ENCODE results near the gene SLC35E2B. TPM values are rescaled to one million over a fixed set of nuclear protein-coding genes. Genes with fewer than 3 reads are reported as not detected.
A peak's percentile ranks its signal among the peaks of the same experiment; 100 is the strongest.
"Not testable (repeated sequence)": the region's sequence is repeated elsewhere in the genome, so short reads cannot be mapped to it uniquely, and the experiment has no call there.

Gene SLC35E2B
- total RNA-seq, 1 experiment from 2014 or later = 26.4 TPM

DNA sequence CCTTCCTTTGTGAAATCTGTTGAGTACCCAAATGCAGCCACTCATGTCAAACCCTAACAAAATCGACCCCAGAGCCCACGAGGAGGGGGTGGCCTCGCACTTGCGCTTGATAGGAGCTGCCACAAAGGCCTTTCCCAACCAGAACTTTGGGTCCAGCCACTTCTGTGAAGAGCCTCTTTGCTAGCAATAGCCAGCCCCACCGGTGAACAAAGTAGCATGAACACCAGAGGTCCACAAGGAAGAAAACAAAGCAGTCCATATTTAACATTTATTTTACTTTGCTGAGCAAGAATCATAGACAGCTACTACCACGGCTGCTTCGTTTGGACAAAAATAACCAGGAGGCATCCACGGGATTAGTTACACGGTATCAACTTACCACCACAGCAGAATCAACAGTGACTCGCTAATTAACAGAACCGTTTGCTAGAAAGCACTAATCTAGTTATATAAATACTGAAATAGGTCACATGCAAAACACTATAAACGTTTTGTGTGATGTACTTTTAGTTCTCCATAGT is 34.6 kb upstream of the SLC35E2B start:
- H3K4me1 Mint-ChIP-seq (ENCODE audit: low read depth, unreplicated experiment); H3K4me3 Mint-ChIP-seq (ENCODE audit: unreplicated experiment); H3K9me3 ChIP-seq; POLR2A ChIA-PET; BruUV-seq (replicated peaks); H3K36me3 ChIP-seq (ENCODE audit: control insufficient read depth, insufficient read depth, low read length); DNase-seq; H3K9me3 Mint-ChIP-seq (ENCODE audit: unreplicated experiment); H3K4me3 ChIP-seq (ENCODE audit: low read depth, low read length); H3K4me1 ChIP-seq; H3K27me3 ChIP-seq (replicated peaks; ENCODE audit: control insufficient read depth, insufficient read depth, low read length); H3K27me3 Mint-ChIP-seq (ENCODE audit: insufficient read depth, unreplicated experiment); H3K27ac Mint-ChIP-seq (ENCODE audit: unreplicated experiment); CTCF ChIA-PET: not testable (repeated sequence)
- peaks cover 24% of the 10 kb centered on the region for H3K36me3 Mint-ChIP-seq (ENCODE audit: insufficient read depth, unreplicated experiment)
- intact Hi-C loops (cut with micrococcal nuclease; ENCODE audit: unreplicated experiment) = loop anchor here (5.0 kb wide), 1 partner anchor 60 kb away; no protein-coding TSS in a partner anchor

DNA sequence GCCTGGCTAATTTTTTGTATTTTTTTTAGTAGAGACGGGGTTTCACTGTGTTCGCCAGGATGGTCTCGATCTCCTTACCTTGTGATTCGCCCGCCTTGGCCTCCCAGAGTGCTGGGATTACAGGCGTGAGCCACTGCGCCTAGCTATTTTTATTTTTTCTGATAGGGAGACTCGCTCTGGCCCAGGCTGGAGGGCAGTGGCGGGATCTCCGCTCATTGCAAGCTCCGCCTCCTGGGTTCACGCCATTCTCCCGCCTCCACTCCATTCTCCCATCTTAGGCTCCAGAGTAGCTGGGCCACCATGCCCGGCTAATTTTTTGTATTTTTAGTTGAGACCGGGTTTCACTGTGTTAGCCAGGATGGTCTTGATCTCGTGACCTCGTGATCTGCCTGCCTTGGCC is 33.5 kb upstream of the SLC35E2B start:
- BruUV-seq (replicated peaks); H3K4me3 ChIP-seq (ENCODE audit: low read depth, low read length); H3K9me3 Mint-ChIP-seq (ENCODE audit: unreplicated experiment); H3K27me3 Mint-ChIP-seq (ENCODE audit: insufficient read depth, unreplicated experiment); H3K4me1 ChIP-seq; H3K36me3 ChIP-seq (ENCODE audit: control insufficient read depth, insufficient read depth, low read length); H3K4me1 Mint-ChIP-seq (ENCODE audit: low read depth, unreplicated experiment); CTCF ChIA-PET; H3K9me3 ChIP-seq; H3K27me3 ChIP-seq (replicated peaks; ENCODE audit: control insufficient read depth, insufficient read depth, low read length); DNase-seq; POLR2A ChIA-PET: not testable (repeated sequence)
- Mint-ChIP-seq H3K36me3 (ENCODE audit: insufficient read depth, unreplicated experiment) (peaks cover 22% of the 10 kb centered on the region), H3K4me3 (ENCODE audit: unreplicated experiment) (peak overlapping the region; percentile 9), H3K27ac (ENCODE audit: unreplicated experiment) (peak overlapping the region; percentile 80)
- intact Hi-C loops (cut with micrococcal nuclease; ENCODE audit: unreplicated experiment) = loop anchor here (5.0 kb wide), 1 partner anchor 59 kb away; no protein-coding TSS in a partner anchor

DNA sequence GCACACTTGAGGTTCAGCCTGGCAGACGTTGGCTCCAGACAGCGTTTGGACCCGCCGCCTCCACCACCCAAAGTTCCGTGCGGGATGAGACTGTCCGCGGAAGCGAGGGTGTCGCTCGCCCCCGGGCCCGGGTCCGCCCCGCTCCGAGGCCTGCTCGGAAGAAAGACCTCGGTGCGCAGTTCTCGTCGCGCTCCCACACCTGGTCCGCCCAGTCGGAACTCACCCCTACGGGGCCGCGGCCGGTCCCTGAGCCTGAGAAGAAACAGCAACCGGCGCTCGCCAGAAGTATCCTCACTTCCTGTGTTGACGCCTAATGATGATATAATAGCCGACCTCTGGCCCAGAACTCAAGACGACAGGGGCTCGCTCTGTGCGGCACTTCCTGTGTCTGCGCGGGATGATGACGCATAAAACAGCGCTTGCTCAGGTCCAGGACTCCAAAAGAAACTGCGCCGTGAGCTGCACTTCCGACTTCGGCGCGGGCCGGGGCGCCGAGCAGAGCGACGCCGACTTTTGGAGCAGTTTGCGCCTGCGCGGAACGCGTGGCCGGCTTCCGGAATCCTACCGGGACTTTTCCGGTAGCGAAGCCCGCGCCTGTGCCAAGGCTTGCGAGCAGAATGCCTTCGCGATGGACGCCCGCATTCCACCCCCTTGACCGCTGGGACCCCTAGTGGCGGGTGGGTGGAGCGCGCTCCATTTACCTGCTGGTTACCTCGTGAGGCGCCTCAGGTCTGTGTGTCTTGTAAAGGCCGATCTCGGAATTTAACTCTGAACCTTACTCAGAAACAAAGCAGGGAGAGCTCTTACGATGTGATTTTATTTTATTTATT is 31.7 kb upstream of the SLC35E2B start, which contains the start of gene CDK11A:
CDK11A (minus strand) TSS at position 323 of the 830 bp plus-strand sequence. CDS start 1,539 bp downstream, outside the sequence.
- H3K36me3 ChIP-seq (ENCODE audit: control insufficient read depth, insufficient read depth, low read length); intact Hi-C loops (cut with micrococcal nuclease; ENCODE audit: unreplicated experiment); H3K9me3 ChIP-seq; H3K27me3 ChIP-seq (replicated peaks; ENCODE audit: control insufficient read depth, insufficient read depth, low read length); H3K27me3 Mint-ChIP-seq (ENCODE audit: insufficient read depth, unreplicated experiment); H3K4me1 ChIP-seq; H3K9me3 Mint-ChIP-seq (ENCODE audit: unreplicated experiment); BruUV-seq (replicated peaks); CTCF ChIA-PET; H3K4me1 Mint-ChIP-seq (ENCODE audit: low read depth, unreplicated experiment): not testable (repeated sequence)
- H3K4me3 ChIP-seq (ENCODE audit: low read depth, low read length) = peak within 1 kb of the TSS; percentile 36
- peak within 1 kb of the TSS; percentile 84 for H3K4me3 Mint-ChIP-seq (ENCODE audit: unreplicated experiment)
- TF ChIP-seq, protein P1, sequence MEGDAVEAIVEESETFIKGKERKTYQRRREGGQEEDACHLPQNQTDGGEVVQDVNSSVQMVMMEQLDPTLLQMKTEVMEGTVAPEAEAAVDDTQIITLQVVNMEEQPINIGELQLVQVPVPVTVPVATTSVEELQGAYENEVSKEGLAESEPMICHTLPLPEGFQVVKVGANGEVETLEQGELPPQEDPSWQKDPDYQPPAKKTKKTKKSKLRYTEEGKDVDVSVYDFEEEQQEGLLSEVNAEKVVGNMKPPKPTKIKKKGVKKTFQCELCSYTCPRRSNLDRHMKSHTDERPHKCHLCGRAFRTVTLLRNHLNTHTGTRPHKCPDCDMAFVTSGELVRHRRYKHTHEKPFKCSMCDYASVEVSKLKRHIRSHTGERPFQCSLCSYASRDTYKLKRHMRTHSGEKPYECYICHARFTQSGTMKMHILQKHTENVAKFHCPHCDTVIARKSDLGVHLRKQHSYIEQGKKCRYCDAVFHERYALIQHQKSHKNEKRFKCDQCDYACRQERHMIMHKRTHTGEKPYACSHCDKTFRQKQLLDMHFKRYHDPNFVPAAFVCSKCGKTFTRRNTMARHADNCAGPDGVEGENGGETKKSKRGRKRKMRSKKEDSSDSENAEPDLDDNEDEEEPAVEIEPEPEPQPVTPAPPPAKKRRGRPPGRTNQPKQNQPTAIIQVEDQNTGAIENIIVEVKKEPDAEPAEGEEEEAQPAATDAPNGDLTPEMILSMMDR (IDR thresholded peaks at IDR 0.05; ENCODE audit: insufficient read depth in 1 of 2, low read depth in 1 of 2, low read length in 1 of 2, severe bottlenecking in 1 of 2, unreplicated experiment in 1 of 2) = peak; percentile 11 to 23
- DNase-seq = peak; percentile 96 to 99
- peaks cover 36% of the 10 kb centered on the region for H3K36me3 Mint-ChIP-seq (ENCODE audit: insufficient read depth, unreplicated experiment)
- peak within 1 kb of the TSS; percentile 93 for H3K27ac Mint-ChIP-seq (ENCODE audit: unreplicated experiment)
- POLR2A ChIA-PET = interaction anchor here (1.0 kb wide), 2 partner anchors 53 to 349 kb away, joined by 4 to 11 read pairs; partner anchors contain the start of gene AURKAIP1

DNA sequence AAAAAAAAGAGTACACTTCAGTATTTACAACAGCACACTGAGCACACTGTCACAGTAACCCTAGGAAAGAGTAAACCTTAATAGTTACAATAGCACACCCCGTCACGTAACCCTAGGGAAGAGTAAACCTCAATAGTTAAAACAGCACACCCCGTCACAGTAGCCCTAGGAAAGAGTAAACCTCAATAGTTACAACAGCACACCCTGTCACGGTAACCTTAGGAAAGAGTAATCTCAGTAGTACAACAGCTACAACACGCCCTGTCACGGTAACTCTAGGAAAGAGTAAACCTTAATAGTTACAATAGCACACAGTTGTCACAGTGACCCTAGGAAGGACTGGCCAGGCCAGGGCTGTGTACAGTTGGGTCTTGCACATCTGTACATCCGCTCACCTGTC is 28.6 kb upstream of the SLC35E2B start:
- no peaks in the 10 kb centered on the region for H3K9me3 ChIP-seq
- Mint-ChIP-seq H3K4me1 (ENCODE audit: low read depth, unreplicated experiment) (no peaks in the 10 kb centered on the region), H3K36me3 (ENCODE audit: insufficient read depth, unreplicated experiment) (peaks cover 48% of the 10 kb centered on the region), H3K9me3 (ENCODE audit: unreplicated experiment) (no peaks in the 10 kb centered on the region), H3K4me3 (ENCODE audit: unreplicated experiment) (no peak overlapping the region), H3K27ac (ENCODE audit: unreplicated experiment) (no peak overlapping the region), H3K27me3 (ENCODE audit: insufficient read depth, unreplicated experiment) (no peaks in the 10 kb centered on the region)
- H3K27me3 ChIP-seq (replicated peaks; ENCODE audit: control insufficient read depth, insufficient read depth, low read length) = no peaks in the 10 kb centered on the region
- no peak overlapping the region for H3K4me3 ChIP-seq (ENCODE audit: low read depth, low read length)
- no peaks in the 10 kb centered on the region for H3K4me1 ChIP-seq
- no peak for DNase-seq
- H3K36me3 ChIP-seq (ENCODE audit: control insufficient read depth, insufficient read depth, low read length) = no peaks in the 10 kb centered on the region
- ChIA-PET POLR2A (no interaction called here), CTCF (no interaction called here)
- no TSS peak for BruUV-seq (replicated peaks)
- intact Hi-C loops (cut with micrococcal nuclease; ENCODE audit: unreplicated experiment) = no loop called here
- TF ChIP-seq, protein P1 (IDR thresholded peaks at IDR 0.05; ENCODE audit: insufficient read depth in 1 of 2, low read depth in 1 of 2, low read length in 1 of 2, severe bottlenecking in 1 of 2, unreplicated experiment in 1 of 2) = no peak

DNA sequence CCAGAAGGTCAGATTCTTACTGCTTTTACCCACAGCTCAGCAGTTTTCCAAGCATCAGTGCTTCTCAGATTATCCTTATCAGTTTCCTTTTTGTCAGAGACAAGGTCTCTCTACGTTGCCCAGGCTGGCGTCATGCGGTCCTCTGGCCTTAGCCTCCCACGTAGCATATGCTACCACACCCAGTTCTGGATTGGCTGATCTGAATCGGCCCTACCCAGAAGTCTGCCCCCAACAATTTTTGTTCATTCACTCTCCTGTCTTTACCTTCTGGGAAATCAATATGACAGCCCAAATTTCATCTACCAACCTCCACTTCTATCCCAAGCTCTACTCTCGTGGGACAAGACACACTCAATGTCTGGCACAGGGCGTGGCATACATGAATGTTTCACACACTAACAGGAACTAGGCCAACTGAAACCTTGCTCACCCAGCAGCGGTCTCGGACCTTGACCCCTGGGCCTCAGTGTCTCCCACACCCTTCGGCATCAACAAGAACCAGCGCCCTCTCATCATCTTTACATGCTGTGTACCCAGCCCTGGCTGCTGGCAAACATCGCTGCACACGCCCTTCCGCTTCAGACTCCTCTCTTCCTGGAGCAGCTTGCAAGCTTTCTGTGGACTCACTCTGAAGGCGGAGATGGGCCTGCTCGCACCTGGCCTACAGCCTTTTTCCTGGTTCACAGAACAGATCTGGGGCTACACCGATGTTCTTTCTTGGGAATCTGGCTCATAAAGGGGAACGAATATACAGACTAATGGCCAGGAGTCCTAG is 22.7 kb upstream of the SLC35E2B start:
- H3K4me1 Mint-ChIP-seq (ENCODE audit: low read depth, unreplicated experiment); CTCF ChIA-PET; H3K27ac Mint-ChIP-seq (ENCODE audit: unreplicated experiment); H3K9me3 ChIP-seq; H3K27me3 ChIP-seq (replicated peaks; ENCODE audit: control insufficient read depth, insufficient read depth, low read length); H3K27me3 Mint-ChIP-seq (ENCODE audit: insufficient read depth, unreplicated experiment); H3K4me3 ChIP-seq (ENCODE audit: low read depth, low read length); H3K36me3 ChIP-seq (ENCODE audit: control insufficient read depth, insufficient read depth, low read length); H3K9me3 Mint-ChIP-seq (ENCODE audit: unreplicated experiment); DNase-seq; H3K4me3 Mint-ChIP-seq (ENCODE audit: unreplicated experiment); POLR2A ChIA-PET; H3K4me1 ChIP-seq; BruUV-seq (replicated peaks): not testable (repeated sequence)
- intact Hi-C loops (cut with micrococcal nuclease; ENCODE audit: unreplicated experiment) = loop anchor here (5.0 kb wide), 1 partner anchor 68 kb away; no protein-coding TSS in a partner anchor
- H3K36me3 Mint-ChIP-seq (ENCODE audit: insufficient read depth, unreplicated experiment) = peaks cover 40% of the 10 kb centered on the region
